Measurements from ENCODE around the gene EOLA1.
"Not testable (repeated sequence)": the region's sequence is repeated elsewhere in the genome, so short reads cannot be mapped to it uniquely, and the experiment has no call there.

Gene EOLA1

DNA sequence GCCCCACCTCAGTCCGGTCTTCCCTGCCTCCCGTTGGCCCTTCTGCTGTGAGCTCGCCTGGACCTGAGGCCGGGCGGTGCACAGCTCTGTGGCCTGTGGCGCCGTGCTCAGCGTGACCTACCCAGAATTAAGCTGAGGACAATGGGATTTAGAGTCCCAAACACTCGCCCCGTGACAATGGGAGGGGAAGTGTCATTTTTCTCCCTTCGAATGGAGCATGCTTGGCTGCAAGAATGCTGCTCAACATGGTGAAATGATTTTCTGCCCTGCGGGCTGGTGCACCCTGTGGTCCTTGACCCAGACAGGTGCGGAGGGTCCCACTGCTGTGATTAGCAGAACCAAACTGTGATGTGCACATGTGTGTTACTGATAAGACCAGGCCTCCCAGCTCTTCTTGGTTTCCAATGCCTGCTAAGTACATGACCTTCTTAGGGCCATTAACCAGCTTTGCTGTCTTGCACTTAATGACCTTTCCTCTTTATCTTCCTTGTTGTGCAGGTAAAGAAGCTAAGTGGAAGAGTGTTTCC is 772 bp downstream of the EOLA1 start:
- no peak for DNase-seq (ENCODE audit: low spot score)
- no peak for TF ChIP-seq CTCF (IDR thresholded peaks at IDR 0.05; ENCODE audit: extremely low read depth, missing control alignments)

DNA sequence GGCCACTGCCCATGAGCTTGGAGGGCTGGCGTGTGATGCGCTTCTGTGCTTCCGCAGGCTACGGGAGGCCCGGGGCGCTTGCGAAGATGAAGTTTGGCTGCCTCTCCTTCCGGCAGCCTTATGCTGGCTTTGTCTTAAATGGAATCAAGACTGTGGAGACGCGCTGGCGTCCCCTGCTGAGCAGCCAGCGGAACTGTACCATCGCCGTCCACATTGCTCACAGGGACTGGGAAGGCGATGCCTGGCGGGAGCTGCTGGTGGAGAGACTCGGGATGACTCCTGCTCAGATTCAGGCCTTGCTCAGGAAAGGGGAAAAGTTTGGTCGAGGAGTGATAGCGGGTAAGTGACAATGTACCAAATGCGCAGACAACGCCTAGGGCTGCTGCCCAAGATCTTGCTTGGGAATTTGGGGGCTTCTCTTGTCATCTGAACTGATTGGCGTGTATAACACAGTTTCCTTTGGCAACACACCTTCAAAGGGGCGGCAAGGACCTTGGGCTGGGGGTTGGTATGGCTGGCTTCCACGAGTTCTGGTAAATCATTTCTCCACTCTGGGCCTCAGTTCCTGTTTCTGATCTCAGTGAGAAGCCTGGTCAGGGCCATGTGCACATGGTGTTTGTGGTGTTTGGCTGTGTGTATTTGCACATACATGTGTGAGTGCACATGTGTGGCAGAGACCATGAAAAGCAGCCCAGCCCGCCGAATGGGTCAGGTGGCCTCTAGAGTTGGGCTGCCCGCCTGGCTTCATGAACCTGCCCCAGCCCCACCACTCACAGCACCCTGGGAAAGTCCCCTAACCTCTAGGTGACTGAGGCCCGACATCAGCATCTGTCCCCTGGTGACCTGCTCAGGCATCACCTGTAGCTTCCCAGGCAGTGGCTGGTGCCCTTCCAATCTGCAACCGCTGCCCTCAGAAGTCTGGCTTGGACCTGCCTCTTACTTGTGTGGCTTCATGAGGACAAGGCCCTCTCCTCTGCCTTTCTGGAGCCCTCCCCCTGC is 5.0 kb downstream of the EOLA1 start:
- DNase-seq (ENCODE audit: low spot score) = not testable (repeated sequence)

GRCh38 chrX:149546962-149547361 is 6.2 kb downstream of the EOLA1 start:
- DNase-seq (ENCODE audit: low spot score) = not testable (repeated sequence)

DNA sequence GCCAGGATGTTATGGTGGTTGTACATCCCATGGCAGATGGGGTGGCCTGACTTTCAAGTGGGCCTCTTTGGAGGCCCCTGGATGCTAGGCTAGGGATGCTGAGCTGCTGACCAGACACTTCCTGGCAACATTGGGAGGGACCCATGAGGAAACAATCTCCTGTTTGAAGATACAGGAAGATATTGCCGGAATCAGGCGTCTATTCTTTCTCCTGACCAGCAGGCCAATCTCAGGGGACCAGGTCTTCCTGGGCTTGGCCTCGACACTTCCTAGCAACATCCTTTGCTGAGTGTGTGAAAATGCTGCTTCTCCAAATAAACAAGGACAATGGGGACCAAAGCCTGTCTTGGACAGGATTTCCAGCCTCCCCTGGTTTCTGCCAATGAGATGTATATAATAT is 7.0 kb downstream of the EOLA1 start:
- DNase-seq (ENCODE audit: low spot score) = not testable (repeated sequence)

GRCh38 chrX:149549701-149550100 is 8.9 kb downstream of the EOLA1 start, which contains the start of gene HSFX3:
Gene HSFX3 (minus strand): TSS chrX:149549924. CDS start chrX:149549852, 72 bp downstream.
- not testable (repeated sequence) for DNase-seq (ENCODE audit: low spot score)

DNA sequence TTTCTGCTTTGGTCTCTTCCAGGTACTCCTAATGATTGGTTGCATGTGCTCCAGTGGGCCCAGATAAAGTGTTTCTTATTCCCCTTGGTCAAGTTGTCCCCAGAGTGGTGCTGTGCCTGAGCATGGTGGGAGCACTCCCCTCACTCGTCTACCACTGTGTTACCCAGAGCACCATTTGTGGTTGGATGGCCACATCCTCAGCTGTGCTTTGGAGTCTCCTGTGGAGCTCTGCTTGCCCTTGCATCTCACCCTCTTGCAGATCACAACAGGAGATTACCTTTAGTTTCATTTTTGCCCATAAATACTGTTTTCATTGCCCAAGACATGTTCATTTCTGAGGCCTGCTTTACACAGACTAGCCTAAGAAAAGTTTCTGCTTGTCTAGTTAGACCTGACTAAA is 9.6 kb downstream of the EOLA1 start:
- not testable (repeated sequence) for DNase-seq (ENCODE audit: low spot score)

GRCh38 chrX:149551245-149551938 is 10.6 kb downstream of the EOLA1 start:
- DNase-seq (ENCODE audit: low spot score) = not testable (repeated sequence)

DNA sequence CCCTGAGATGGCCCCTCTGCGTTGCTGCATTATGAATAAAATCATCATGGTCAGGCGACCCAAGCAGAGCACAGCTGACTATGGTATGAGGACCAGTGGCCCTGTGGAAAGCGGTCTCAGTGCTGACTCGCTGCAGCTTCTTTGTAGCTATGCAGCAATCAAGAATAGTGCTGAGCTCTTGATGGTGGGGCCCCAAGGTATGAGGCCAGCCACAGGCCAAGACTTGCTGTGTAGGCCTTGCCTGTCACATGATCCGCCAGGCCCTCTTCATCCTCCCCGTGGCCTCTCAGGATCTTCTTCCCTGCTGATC is 11.1 kb downstream of the EOLA1 start:
- not testable (repeated sequence) for DNase-seq (ENCODE audit: low spot score)

- not testable (repeated sequence) for DNase-seq (ENCODE audit: low spot score)
Measured at GRCh38 chrX:149555251-149555650, 14.4 kb downstream of the EOLA1 start.

DNA sequence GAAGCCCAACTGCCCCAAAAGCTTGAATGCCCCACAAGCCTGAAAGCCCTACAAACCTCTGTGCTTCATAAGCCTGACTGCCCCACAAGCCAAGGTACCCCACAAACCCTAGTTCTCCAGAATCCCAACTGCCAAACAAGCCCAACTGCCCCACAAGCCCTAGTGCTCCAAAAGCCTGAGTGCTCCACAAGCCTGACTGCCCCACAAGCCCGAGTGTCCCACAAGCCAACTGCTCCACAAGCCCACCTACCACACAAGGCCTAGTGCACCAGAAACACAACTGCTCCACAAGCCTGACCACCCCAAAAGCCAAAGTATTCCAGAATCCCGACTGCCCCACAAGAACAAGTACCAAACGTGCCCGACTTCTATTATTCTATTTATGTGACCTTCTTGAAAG is 22.5 kb downstream of the EOLA1 start:
- TF ChIP-seq CTCF (IDR thresholded peaks at IDR 0.05; ENCODE audit: extremely low read depth, missing control alignments) = no peak
- no peak for DNase-seq (ENCODE audit: low spot score)

GRCh38 chrX:149567621-149568417 is 27.0 kb downstream of the EOLA1 start:
- no peak for TF ChIP-seq CTCF (IDR thresholded peaks at IDR 0.05; ENCODE audit: extremely low read depth, missing control alignments)
- no peak for DNase-seq (ENCODE audit: low spot score)
